ENCODE measurements around the gene STOML1. TPM values are rescaled to one million over a fixed set of nuclear protein-coding genes. Genes with fewer than 3 reads are reported as not detected.

STOML1 gene
- total RNA-seq, 1 donor from 2014 or later: 23.4 TPM

DNA sequence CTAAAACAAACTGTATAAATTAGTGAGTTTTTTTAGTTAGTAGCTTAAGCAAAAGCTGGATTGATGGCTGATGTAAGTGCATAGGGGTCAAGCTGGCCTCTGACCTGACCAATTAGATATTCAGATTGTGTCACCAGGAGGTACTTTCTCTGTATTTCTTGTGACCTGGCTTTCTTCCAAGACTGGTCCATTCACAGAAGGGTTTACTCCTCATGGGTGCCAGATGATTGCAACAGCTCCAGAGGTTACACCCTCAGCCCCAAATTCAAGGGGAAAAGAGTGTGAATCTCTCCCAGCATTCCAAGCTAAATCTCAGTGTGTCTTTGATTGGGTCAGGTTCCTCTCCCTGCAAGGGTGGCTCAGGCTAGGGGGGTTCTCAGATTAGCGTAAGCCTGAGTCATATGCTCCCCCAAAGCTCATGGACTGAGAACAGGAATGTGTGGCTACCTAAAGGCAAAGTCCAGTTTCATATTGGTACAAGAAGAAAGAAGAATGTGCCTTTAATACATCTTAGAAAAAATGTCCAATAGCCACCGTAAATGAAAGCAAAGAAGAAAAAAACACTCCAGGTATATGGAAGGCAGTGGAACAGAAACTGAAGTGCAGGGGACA lies 18.9 kb upstream of the STOML1 start:
- H3K4me1 ChIP-seq: peaks cover 54% of the 10 kb centered on the region
- no peaks in the 10 kb centered on the region for H3K9me3 ChIP-seq
- H3K27ac ChIP-seq: peak overlapping the region; percentile 59
- peaks cover 14% of the 10 kb centered on the region for H3K36me3 ChIP-seq
- DNase-seq (no peak), ATAC-seq (peak; percentile 62)
- no peaks in the 10 kb centered on the region for H3K27me3 ChIP-seq
- TF ChIP-seq, protein P1, sequence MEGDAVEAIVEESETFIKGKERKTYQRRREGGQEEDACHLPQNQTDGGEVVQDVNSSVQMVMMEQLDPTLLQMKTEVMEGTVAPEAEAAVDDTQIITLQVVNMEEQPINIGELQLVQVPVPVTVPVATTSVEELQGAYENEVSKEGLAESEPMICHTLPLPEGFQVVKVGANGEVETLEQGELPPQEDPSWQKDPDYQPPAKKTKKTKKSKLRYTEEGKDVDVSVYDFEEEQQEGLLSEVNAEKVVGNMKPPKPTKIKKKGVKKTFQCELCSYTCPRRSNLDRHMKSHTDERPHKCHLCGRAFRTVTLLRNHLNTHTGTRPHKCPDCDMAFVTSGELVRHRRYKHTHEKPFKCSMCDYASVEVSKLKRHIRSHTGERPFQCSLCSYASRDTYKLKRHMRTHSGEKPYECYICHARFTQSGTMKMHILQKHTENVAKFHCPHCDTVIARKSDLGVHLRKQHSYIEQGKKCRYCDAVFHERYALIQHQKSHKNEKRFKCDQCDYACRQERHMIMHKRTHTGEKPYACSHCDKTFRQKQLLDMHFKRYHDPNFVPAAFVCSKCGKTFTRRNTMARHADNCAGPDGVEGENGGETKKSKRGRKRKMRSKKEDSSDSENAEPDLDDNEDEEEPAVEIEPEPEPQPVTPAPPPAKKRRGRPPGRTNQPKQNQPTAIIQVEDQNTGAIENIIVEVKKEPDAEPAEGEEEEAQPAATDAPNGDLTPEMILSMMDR (IDR thresholded peaks at IDR 0.05): no peak
- no peak overlapping the region for H3K4me3 ChIP-seq
- intact Hi-C loops (cut with DNase I): no loop called here

DNA sequence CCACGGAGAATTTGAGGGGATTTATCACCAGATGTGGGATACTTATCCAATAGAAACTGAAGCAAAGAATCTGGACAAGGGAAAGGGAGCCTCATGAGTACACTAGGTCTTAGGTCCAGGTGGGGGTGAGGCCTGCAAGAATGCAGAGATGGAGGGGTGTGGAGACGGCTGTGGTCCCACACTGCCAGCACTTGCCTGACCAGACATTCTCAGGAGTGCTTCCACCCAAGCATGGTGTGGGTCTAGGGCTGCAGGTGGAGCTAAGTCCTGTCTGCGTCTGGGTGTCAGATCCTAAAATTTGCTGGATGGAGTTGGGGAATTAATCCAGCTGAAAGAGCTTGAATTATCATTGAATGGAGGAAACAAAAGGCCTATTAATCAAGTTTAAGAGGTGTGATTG lies 16.8 kb upstream of the STOML1 start:
- Histone ChIP-seq H3K9me3 (no peaks in the 10 kb centered on the region), H3K4me3 (no peak overlapping the region), H3K27me3 (no peaks in the 10 kb centered on the region), H3K4me1 (peaks cover 60% of the 10 kb centered on the region), H3K27ac (no peak overlapping the region), H3K36me3 (peaks cover 25% of the 10 kb centered on the region)
- intact Hi-C loops (cut with DNase I): no loop called here
- DNase-seq (no peak), ATAC-seq (no peak)
- TF ChIP-seq, protein P1 (IDR thresholded peaks at IDR 0.05): no peak

DNA sequence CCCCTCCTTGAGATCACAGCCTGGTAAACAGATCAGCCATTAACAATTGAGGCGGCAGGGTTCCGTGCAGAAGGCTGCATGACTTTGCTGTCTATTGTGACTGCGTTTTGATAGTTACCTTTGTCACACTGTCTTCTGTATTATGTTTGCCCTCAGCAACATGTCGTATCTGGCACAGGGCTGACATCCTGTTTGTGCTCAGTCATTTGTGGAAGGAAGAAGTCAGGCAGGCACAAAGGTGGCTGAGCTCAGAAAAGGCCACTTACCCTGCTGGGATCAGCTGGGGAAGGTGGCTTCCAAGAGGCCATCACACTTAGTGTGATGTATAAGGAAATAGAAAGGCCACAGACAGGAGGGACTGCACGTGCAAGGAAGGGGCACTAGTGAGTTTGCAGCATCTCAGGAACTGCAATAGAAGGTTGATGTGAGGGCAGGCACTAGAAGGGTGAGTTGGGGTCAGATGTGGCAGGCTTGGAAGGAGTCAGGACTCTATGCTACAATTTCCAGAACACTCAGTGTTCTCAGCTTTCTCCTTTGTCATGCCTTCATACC lies 15.8 kb upstream of the STOML1 start:
- intact Hi-C loops (cut with DNase I): no loop called here
- H3K27ac ChIP-seq: peak overlapping the region; percentile 43
- DNase-seq (no peak), ATAC-seq (peak; percentile 8)
- H3K36me3 ChIP-seq: peaks cover 35% of the 10 kb centered on the region
- no peak overlapping the region for H3K4me3 ChIP-seq
- TF ChIP-seq, protein P1 (IDR thresholded peaks at IDR 0.05): no peak
- H3K27me3 ChIP-seq: no peaks in the 10 kb centered on the region
- peaks cover 63% of the 10 kb centered on the region for H3K4me1 ChIP-seq
- H3K9me3 ChIP-seq: no peaks in the 10 kb centered on the region

DNA sequence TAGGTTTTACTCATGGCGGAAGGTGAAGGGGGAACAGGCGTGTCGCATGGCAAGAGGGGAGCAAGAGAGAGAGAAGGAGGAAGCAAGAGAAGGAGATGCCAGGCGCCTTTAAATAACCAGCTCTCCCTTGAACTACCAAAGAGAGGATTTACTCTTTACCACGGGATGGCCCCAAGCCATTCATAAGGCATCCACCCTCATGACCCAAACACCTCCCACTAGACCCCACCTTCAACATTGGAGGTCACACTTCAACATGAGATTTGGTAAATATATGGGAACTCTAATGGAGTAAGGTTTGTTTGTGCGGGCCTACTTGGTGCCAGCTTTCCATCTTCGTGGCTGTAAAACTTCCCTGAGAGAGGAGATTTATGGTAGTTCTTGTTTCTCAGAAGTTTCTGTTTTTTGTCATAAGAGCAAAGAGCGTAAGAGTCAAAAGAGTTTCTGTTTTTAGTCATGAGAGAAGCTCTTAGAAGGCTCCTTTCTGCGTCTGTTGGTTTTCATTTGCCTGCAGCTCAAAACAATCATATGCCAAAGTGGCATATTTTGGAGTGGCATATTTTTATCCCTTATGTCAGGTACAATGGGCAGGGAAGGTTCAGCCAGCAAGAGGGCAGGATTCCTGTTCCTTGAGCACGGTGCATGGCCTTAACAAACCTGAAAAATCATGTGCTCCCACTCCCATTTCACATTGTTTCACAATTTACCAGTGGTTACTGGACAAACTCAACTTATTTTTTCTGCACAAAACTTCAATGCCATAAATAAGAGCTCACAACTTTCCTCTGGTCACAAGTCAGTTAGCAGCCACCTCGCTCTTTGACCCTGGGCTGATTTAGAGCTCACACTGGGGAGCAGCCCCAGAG lies 14.9 kb upstream of the STOML1 start:
- intact Hi-C loops (cut with DNase I): no loop called here
- Histone ChIP-seq H3K9me3 (no peaks in the 10 kb centered on the region), H3K27ac (peak overlapping the region; percentile 43), H3K27me3 (no peaks in the 10 kb centered on the region), H3K4me3 (no peak overlapping the region), H3K36me3 (peaks cover 44% of the 10 kb centered on the region), H3K4me1 (peaks cover 57% of the 10 kb centered on the region)
- DNase-seq (no peak), ATAC-seq (no peak)
- TF ChIP-seq, protein P1 (IDR thresholded peaks at IDR 0.05): no peak

DNA sequence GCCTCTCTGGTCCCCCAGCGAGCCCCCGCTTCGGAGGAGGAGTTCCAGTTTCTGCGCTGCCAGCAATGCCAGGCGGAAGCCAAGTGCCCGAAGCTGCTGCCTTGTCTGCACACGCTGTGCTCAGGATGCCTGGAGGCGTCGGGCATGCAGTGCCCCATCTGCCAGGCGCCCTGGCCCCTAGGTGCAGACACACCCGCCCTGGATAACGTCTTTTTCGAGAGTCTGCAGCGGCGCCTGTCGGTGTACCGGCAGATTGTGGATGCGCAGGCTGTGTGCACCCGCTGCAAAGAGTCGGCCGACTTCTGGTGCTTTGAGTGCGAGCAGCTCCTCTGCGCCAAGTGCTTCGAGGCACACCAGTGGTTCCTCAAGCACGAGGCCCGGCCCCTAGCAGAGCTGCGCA lies 5.9 kb upstream of the STOML1 start:
- Histone ChIP-seq H3K27ac (no peak overlapping the region), H3K36me3 (peaks cover 44% of the 10 kb centered on the region), H3K4me3 (peak overlapping the region; percentile 62), H3K27me3 (no peaks in the 10 kb centered on the region), H3K9me3 (no peaks in the 10 kb centered on the region), H3K4me1 (peaks cover 53% of the 10 kb centered on the region)
- TF ChIP-seq, protein P1 (IDR thresholded peaks at IDR 0.05): no peak
- DNase-seq (no peak), ATAC-seq (no peak)
- intact Hi-C loops (cut with DNase I): no loop called here
